ENCODE results near the gene HNF4A.

The HNF4A gene

DNA sequence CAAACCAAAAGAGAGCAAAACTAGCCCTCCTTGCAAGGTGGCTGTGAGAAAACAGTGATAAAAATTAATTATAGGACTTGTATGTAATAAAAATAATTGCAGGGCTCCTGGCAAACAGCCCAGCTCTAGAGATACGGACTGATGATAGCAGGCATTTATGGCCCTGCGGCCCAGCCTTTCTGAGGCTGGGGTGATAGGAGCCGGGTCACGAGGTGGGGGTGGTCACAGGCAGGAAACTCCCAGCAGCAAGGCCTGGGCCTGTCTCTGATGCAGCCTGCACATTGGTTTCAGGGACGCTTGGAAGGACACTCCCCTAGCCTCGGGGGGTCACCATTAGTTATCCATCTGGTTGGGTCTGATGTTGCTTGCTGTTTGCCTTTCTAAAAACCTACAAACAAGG, 101.5 kb downstream of the HNF4A start:
- H3K4me2 ChIP-seq (ENCODE audit: low read length), result no peak overlapping the region
- H4K20me1 ChIP-seq (ENCODE audit: insufficient read depth, low read length), result no peaks in the 10 kb centered on the region
- H3K9me2 ChIP-seq (ENCODE audit: low read depth, low read length), result no peaks in the 10 kb centered on the region
- H3K9me3 ChIP-seq (ENCODE audit: low read length), result no peaks in the 10 kb centered on the region
- no peaks in the 10 kb centered on the region for H3F3A ChIP-seq (ENCODE audit: insufficient read depth, low read length)
- H3K36me3 ChIP-seq (ENCODE audit: insufficient read depth, low read length), result no peaks in the 10 kb centered on the region
- no peak for TF ChIP-seq EZH2 (IDR thresholded peaks at IDR 0.05; ENCODE audit: borderline replicate concordance, low read length)
- TF ChIP-seq, protein P1, sequence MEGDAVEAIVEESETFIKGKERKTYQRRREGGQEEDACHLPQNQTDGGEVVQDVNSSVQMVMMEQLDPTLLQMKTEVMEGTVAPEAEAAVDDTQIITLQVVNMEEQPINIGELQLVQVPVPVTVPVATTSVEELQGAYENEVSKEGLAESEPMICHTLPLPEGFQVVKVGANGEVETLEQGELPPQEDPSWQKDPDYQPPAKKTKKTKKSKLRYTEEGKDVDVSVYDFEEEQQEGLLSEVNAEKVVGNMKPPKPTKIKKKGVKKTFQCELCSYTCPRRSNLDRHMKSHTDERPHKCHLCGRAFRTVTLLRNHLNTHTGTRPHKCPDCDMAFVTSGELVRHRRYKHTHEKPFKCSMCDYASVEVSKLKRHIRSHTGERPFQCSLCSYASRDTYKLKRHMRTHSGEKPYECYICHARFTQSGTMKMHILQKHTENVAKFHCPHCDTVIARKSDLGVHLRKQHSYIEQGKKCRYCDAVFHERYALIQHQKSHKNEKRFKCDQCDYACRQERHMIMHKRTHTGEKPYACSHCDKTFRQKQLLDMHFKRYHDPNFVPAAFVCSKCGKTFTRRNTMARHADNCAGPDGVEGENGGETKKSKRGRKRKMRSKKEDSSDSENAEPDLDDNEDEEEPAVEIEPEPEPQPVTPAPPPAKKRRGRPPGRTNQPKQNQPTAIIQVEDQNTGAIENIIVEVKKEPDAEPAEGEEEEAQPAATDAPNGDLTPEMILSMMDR (IDR thresholded peaks at IDR 0.05; ENCODE audit: low read length), result no peak
- no peaks in the 10 kb centered on the region for H3K79me2 ChIP-seq (ENCODE audit: insufficient read depth, low read length)
- H2AFZ ChIP-seq (ENCODE audit: low read length), result no peak overlapping the region
- no peak overlapping the region for H3K9ac ChIP-seq (ENCODE audit: low read length)
- no peak overlapping the region for H3K27ac ChIP-seq (ENCODE audit: low read depth, low read length, poor library complexity, severe bottlenecking)
- no peak overlapping the region for H3K4me3 ChIP-seq (ENCODE audit: low read depth, low read length, poor library complexity, severe bottlenecking)
- H3K4me1 ChIP-seq (ENCODE audit: insufficient read depth, low read length, severe bottlenecking), result no peaks in the 10 kb centered on the region
- H3K27me3 ChIP-seq (ENCODE audit: insufficient read depth, low read length), result no peaks in the 10 kb centered on the region

DNA sequence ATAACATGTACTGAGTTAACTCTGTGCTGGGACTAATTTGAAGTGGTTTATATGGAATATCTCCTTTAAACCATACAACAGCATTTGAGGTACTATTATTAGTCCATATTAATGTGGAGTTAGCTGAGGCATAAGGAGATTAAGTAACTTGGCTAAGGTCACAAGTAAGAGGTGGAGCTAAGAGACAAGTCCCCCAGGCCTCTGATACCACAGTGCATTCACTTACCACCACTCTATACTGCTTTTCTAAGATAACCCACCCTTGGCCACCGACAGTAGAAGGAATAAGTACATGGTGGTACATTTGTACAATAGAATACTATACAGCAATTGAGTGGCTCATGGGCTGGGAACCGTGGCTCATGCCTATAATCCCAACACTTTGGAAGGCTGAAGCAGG, 103.8 kb downstream of the HNF4A start:
- no peaks in the 10 kb centered on the region for H3K79me2 ChIP-seq (ENCODE audit: insufficient read depth, low read length)
- no peak overlapping the region for H2AFZ ChIP-seq (ENCODE audit: low read length)
- no peaks in the 10 kb centered on the region for H3K9me2 ChIP-seq (ENCODE audit: low read depth, low read length)
- H3K27me3 ChIP-seq (ENCODE audit: insufficient read depth, low read length), result no peaks in the 10 kb centered on the region
- H3K27ac ChIP-seq (ENCODE audit: low read depth, low read length, poor library complexity, severe bottlenecking), result no peak overlapping the region
- no peaks in the 10 kb centered on the region for H3K36me3 ChIP-seq (ENCODE audit: insufficient read depth, low read length)
- H3K4me2 ChIP-seq (ENCODE audit: low read length), result no peak overlapping the region
- no peaks in the 10 kb centered on the region for H3K4me1 ChIP-seq (ENCODE audit: insufficient read depth, low read length, severe bottlenecking)
- H3K4me3 ChIP-seq (ENCODE audit: low read depth, low read length, poor library complexity, severe bottlenecking), result no peak overlapping the region
- no peaks in the 10 kb centered on the region for H3F3A ChIP-seq (ENCODE audit: insufficient read depth, low read length)
- no peak overlapping the region for H3K9ac ChIP-seq (ENCODE audit: low read length)
- H4K20me1 ChIP-seq (ENCODE audit: insufficient read depth, low read length), result no peaks in the 10 kb centered on the region
- no peaks in the 10 kb centered on the region for H3K9me3 ChIP-seq (ENCODE audit: low read length)
- TF ChIP-seq EZH2 (IDR thresholded peaks at IDR 0.05; ENCODE audit: borderline replicate concordance, low read length), result no peak
- TF ChIP-seq, protein P1 (IDR thresholded peaks at IDR 0.05; ENCODE audit: low read length), result no peak

DNA sequence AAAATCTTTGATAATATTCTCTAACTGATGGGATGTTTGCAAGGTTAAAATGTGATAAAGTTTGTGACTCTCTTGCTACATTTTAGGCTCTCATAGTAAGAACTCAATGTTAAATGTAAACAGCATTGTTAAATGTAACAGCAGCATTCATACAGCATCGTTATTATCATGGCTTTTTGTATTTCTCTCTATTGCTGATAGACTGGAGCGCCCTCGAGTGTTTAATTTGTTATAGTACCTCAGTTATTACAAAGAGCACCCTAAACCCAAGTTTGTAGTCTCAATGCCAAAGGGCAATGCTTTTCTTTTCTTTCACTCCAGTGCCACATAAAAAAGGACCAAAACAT, 105.3 kb downstream of the HNF4A start:
- no peak overlapping the region for H3K4me2 ChIP-seq (ENCODE audit: low read length)
- no peaks in the 10 kb centered on the region for H3F3A ChIP-seq (ENCODE audit: insufficient read depth, low read length)
- no peaks in the 10 kb centered on the region for H3K79me2 ChIP-seq (ENCODE audit: insufficient read depth, low read length)
- no peaks in the 10 kb centered on the region for H3K36me3 ChIP-seq (ENCODE audit: insufficient read depth, low read length)
- no peak for TF ChIP-seq EZH2 (IDR thresholded peaks at IDR 0.05; ENCODE audit: borderline replicate concordance, low read length)
- TF ChIP-seq, protein P1 (IDR thresholded peaks at IDR 0.05; ENCODE audit: low read length), result peak; percentile 64
- H3K4me1 ChIP-seq (ENCODE audit: insufficient read depth, low read length, severe bottlenecking), result no peaks in the 10 kb centered on the region
- no peaks in the 10 kb centered on the region for H4K20me1 ChIP-seq (ENCODE audit: insufficient read depth, low read length)
- H3K9me3 ChIP-seq (ENCODE audit: low read length), result no peaks in the 10 kb centered on the region
- H3K27me3 ChIP-seq (ENCODE audit: insufficient read depth, low read length), result 0 out of 2 replicates have a peak, but pooled peaks cover 4% of the 10 kb centered on the region
- no peaks in the 10 kb centered on the region for H3K9me2 ChIP-seq (ENCODE audit: low read depth, low read length)
- H3K4me3 ChIP-seq (ENCODE audit: low read depth, low read length, poor library complexity, severe bottlenecking), result no peak overlapping the region
- H2AFZ ChIP-seq (ENCODE audit: low read length), result no peak overlapping the region
- no peak overlapping the region for H3K27ac ChIP-seq (ENCODE audit: low read depth, low read length, poor library complexity, severe bottlenecking)
- H3K9ac ChIP-seq (ENCODE audit: low read length), result no peak overlapping the region

Measured in OCI-LY1 (cell line).